Measurements from ENCODE around the gene MYL5.

The MYL5 gene

DNA sequence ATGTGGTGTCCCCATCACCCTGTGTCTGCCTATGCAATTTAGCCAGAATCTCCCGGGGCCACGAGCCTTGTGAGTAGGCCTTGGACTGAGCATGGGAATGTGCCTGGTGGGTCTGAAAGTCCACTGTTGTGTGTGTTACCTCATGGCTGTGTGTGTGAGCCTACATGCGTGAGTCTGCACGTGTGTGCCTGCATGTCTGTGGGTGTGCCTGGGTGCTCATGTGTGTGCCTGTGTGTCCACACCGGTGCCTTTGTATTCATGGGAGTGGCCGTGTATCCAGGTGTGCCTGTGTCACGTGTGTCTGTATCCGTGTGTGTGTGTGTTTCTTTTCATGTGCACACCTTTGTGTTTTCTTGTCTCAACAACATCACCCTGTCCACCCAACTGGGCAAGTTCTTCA lies 14.5 kb upstream of the MYL5 start (continued):
- TF ChIP-seq POU6F1 (CRISPR knock-in tag; IDR thresholded peaks at IDR 0.05; ENCODE audit: borderline replicate concordance, low read depth) (no peak), RARB (CRISPR knock-in tag; IDR thresholded peaks at IDR 0.05) (no peak), PPARA (CRISPR knock-in tag; IDR thresholded peaks at IDR 0.05; ENCODE audit: borderline replicate concordance) (no peak)
- TF ChIP-seq, protein P1, sequence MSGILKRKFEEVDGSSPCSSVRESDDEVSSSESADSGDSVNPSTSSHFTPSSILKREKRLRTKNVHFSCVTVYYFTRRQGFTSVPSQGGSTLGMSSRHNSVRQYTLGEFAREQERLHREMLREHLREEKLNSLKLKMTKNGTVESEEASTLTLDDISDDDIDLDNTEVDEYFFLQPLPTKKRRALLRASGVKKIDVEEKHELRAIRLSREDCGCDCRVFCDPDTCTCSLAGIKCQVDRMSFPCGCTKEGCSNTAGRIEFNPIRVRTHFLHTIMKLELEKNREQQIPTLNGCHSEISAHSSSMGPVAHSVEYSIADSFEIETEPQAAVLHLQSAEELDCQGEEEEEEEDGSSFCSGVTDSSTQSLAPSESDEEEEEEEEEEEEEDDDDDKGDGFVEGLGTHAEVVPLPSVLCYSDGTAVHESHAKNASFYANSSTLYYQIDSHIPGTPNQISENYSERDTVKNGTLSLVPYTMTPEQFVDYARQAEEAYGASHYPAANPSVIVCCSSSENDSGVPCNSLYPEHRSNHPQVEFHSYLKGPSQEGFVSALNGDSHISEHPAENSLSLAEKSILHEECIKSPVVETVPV (CRISPR knock-in tag; IDR thresholded peaks at IDR 0.05) = no peak

DNA sequence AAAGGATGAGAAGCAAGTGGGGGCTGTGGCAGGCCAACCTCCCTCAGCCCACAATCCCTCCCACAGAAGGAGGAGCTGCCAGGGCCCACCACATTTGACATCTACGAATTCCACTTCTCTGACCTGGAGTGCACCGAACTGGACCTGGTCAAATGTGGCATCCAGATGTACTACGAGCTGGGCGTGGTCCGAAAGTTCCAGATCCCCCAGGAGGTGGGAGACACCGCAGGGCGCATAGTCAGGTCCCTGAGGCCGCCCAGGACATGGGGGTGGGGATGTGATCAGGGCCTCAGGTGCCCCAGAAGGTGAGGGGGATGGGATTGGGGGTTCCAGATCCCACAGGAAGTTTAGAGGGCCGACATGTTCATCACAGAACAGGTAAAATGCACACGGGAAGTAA lies 13.9 kb upstream of the MYL5 start:
- no peak for ATAC-seq
- no peak for TF ChIP-seq ESRRG (CRISPR knock-in tag; IDR thresholded peaks at IDR 0.05)

- TF ChIP-seq CSDC2 (CRISPR knock-in tag; IDR thresholded peaks at IDR 0.05) (no peak), TOX (CRISPR knock-in tag; IDR thresholded peaks at IDR 0.05; ENCODE audit: borderline replicate concordance) (no peak), POU6F1 (CRISPR knock-in tag; IDR thresholded peaks at IDR 0.05; ENCODE audit: borderline replicate concordance, low read depth) (no peak), ESRRG (CRISPR knock-in tag; IDR thresholded peaks at IDR 0.05) (no peak), CREB5 (CRISPR knock-in tag; IDR thresholded peaks at IDR 0.05; ENCODE audit: low read depth) (no peak), BACH2 (CRISPR knock-in tag; IDR thresholded peaks at IDR 0.05; ENCODE audit: borderline replicate concordance) (no peak), ZC3H10 (CRISPR knock-in tag; IDR thresholded peaks at IDR 0.05) (no peak), TCF4 (CRISPR knock-in tag; IDR thresholded peaks at IDR 0.05; ENCODE audit: borderline replicate concordance) (no peak), ZNF8 (CRISPR knock-in tag; IDR thresholded peaks at IDR 0.05) (no peak), GLIS3 (CRISPR knock-in tag; IDR thresholded peaks at IDR 0.05) (no peak)
- TF ChIP-seq, protein P1 (CRISPR knock-in tag; IDR thresholded peaks at IDR 0.05) = no peak
- no peak for ATAC-seq
These were observed 13.1 kb upstream of the MYL5 start for GRCh38 chr4:661231-661630.

DNA sequence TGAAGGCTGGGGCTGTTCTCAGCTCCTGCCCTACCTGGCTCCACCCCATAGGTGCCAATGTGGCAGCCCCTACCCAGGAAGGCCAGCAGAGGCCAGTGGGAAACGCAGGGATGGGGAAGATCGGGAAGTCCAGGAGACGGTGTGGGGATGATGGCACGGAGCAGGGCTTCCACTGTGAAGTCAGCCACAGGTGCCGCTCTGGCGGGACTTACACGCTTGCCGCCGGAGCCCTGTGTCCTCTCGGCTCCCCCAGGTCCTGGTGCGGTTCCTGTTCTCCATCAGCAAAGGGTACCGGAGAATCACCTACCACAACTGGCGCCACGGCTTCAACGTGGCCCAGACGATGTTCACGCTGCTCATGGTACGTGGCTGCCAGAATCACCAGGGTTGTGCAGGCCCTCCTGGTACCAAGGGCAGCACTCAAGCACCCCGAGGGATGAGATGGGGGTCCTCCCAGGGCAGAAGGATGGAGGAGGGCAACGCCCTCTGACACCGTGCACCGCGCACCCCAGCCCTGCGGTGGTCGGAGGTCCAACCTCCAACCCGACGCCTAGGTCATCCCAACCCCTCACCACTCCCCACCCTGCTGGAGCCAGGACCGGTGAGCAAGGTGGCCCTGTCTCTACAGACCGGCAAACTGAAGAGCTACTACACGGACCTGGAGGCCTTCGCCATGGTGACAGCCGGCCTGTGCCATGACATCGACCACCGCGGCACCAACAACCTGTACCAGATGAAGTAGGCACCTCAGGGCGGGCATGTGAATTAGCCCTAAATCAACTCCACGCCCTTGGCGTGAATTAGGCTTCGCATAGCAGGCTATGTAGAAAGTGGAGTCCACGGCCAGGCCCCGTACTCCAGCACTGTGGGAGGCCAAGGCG lies 12.2 kb upstream of the MYL5 start:
- ATAC-seq = no peak
- TF ChIP-seq OSR1 (CRISPR knock-in tag; IDR thresholded peaks at IDR 0.05) (no peak), RARB (CRISPR knock-in tag; IDR thresholded peaks at IDR 0.05) (no peak), ZFP30 (CRISPR knock-in tag; IDR thresholded peaks at IDR 0.05) (no peak), TOX (CRISPR knock-in tag; IDR thresholded peaks at IDR 0.05; ENCODE audit: borderline replicate concordance) (no peak), ZFP3 (CRISPR knock-in tag; IDR thresholded peaks at IDR 0.05) (no peak), CREB5 (CRISPR knock-in tag; IDR thresholded peaks at IDR 0.05; ENCODE audit: low read depth) (no peak), GLIS3 (CRISPR knock-in tag; IDR thresholded peaks at IDR 0.05) (no peak), ZC3H10 (CRISPR knock-in tag; IDR thresholded peaks at IDR 0.05) (no peak), ZNF565 (CRISPR knock-in tag; conservative IDR thresholded peaks at IDR 0.05; ENCODE audit: low read depth) (no peak)
- TF ChIP-seq, protein P1 (CRISPR knock-in tag; IDR thresholded peaks at IDR 0.05) = no peak
